Stimulated activated CD8-positive, alpha-beta memory T cell treated with anti-CD3 and anti-CD28 coated beads, Interleukin-12 subunit alpha, Interleukin-12 subunit beta, amount 100 ng/mL, for 4 hours (primary cell): Measurements from ENCODE around the gene THOC2.
"Not testable (repeated sequence)": the region's sequence is repeated elsewhere in the genome, so short reads cannot be mapped to it uniquely, and the experiment has no call there.

Source experiments
- DNase-seq: peaks from one replicate; pipeline ENCODE4 v3.0.0-alpha.2; 2020; ENCODE audit warnings: low read depth

Gene THOC2

DNA sequence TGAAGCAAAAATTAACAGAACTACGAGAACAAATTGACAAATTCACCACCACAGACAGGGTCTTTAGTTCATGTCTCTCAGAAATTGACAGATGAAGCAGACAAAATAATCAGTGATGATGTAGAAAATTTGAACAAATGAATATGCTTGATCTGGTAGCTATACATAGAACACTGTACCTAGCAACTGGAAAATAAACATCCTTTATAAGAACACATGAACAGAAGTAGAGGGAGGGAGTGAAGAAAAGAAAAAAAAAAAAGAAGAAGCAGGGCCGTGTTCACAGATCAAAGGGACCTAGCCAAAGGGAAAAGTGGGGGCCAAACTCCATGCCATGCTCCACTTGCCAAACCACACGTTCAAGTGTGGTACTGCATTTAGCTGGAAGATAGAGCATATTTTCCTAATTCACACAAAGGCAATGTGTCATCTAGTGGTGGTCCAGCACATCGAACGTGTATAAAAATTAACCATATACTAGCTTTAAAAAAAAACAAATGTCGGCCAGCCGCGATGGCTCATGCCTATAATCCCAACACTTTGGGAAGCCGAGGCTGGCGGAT is 5.6 kb upstream of the THOC2 start:
- no peak for DNase-seq

DNA sequence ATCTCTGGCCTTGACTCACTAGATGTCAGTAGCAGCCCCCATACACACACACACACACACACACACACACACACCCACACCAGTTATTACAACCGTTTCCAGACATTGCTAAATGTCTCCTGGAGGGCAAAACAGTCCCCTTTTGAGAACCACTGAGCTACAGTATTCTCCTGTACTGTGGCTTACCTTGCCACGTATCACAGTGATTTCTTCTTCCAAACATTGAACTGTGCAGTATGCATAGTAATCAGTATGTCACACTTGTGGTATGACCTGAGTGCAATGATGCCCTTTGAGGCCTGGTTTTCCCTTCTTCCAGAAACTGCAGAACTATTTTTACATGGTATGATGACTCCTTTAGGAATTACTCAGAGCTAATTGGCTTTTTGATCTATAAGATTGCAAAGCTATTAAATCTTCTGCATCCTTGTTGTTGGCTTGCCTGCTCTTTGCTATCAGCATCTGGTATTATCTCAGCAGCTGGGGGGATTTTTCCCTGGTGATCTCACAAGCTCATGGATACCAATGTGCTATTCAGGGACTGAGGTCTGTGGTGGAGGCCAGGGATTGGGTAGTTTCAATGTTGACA is 3.6 kb upstream of the THOC2 start:
- DNase-seq = no peak

GRCh38 chrX:123735137-123735536 is 2.3 kb upstream of the THOC2 start:
- not testable (repeated sequence) for DNase-seq

- not testable (repeated sequence) for DNase-seq
Observed at GRCh38 chrX:123734079-123734478, 1.2 kb upstream of the THOC2 start.

DNA sequence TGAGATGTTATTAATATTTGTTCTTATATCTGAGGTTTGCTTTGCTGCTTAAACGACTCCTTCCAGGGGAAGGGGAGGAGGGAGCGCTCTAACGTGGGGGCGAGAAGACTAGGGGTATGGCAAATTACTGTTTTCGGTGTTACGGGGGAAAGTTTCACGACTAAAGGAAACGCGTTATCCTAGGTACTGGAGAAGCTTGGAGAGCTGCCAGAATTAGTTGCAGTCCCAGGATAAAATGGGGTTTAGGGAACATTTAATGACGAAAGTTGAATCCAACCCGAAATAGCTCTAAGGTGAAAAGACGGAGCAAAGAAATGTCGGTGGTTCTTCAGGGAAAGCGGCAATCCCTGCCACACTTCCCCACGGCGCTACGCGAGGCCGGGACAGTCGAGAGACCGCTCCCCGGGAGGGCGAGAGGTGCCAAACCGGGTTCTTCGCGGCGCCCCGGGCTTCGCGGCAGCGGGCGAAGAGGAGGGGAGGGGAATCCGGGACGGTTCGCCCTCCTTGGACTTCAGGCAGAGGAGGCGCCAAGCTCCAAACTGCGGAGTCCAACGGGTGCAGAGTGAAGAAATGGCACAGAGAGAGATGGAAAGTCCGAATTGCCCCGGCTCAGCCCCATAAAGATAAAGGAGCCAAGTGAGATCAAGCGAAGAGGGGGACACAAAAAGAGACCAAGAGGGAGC is 724 bp downstream of the THOC2 start:
- no peak for DNase-seq

GRCh38 chrX:123731258-123731986 is 1.4 kb downstream of the THOC2 start:
- no peak for DNase-seq

- no peak for DNase-seq
Observed at GRCh38 chrX:123728554-123728953, 4.3 kb downstream of the THOC2 start.

DNA sequence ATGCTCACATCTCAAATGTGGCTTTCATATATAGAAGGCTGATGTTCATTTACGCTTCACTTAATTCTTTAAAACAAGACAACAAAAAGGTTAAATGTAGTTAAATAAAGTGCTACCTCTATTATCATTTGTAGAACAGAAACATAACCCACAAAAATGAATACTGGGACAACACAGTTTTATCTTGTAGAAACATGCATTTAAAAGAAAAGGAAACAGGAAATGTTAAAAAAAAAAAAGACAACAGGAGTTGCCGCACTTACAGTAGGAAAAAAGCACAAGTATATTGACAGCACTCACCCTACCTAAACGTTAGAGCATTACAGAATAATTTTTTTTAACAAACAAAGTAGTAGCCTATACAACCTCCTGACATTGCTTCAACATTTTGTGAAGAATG is 4.8 kb downstream of the THOC2 start:
- DNase-seq = no peak

- not testable (repeated sequence) for DNase-seq
Observed at GRCh38 chrX:123722193-123722592, 10.7 kb downstream of the THOC2 start.

DNA sequence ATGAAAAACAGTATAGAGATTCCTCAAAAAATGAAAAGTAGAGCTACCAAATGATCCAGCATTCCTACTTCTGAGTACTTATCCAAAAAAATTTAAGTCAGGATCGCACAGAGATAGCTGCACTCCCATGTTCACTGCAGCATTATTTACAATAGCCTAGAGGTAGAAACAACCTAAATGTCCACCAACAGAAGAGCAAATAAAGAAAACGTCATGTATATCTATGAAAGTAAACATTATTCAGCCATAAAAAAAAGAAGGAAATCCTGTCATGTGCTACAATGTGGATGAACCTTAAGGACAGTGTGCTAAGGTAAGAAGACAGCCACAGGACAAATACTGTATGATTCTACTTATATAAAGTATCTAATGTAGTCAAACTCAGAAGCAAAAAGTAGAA is 12.4 kb downstream of the THOC2 start:
- no peak for DNase-seq

DNA sequence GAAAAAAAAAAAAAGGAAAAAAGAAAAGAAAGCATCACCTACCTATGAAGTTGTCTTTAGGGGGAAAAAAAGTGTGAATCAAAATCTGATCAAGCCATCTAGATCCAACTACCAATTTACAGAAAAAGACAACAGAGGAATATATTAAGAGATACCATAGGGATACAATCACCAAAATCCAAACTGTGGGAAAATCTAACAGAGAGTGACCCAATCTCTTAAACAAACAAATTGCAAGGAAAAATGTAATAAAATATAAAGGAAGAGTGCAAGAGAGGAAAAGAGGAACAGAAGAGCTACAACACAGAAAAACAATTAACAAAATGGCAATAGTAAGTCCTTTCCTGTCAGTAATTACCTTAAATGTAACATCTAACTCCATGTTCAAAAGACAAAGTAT is 19.0 kb downstream of the THOC2 start:
- DNase-seq = no peak

DNA sequence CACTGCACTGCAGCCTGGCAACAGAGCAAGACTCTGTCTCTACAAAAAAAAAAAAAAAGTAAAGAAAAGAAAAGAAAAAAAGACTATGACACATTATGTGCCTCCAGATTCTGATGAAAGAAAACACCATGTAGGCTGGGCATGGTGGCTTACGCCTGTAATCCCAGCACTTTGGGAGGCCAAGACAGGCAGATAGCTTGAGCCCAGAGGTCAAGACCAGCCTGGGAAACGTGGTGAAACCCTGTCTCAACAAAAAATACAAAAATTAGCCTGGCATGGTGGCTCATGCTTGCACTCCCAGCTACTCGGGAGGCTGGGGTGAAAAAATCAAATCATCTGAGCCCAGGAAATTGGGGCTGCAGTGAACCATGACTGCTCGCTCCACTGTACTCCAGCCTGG is 19.4 kb downstream of the THOC2 start:
- no peak for DNase-seq

DNA sequence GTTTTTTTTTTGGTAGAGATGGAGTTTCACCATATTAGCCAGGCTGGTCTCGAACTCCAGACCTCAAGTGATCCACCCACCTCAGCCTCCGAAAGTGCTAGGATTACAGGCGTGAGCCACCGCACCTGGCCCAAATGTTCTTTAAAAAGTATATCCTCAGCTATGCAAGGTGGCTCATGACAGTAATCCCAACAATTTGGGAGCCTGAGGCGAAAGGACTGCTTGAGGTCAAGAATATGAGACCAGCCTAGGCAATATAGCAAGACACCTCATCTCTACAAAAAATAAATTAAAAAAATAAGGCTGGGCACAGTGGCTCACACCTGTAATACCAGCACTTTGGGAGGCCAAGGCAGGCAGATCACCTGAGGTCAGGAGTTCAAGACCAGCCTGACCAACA is 21.7 kb downstream of the THOC2 start:
- DNase-seq = not testable (repeated sequence)

- DNase-seq = no peak
Observed at GRCh38 chrX:123704781-123705180, 28.1 kb downstream of the THOC2 start.

- no peak for DNase-seq
Observed at GRCh38 chrX:123698979-123699520, 33.8 kb downstream of the THOC2 start.

- no peak for DNase-seq
Observed at GRCh38 chrX:123696334-123696733, 36.5 kb downstream of the THOC2 start.

DNA sequence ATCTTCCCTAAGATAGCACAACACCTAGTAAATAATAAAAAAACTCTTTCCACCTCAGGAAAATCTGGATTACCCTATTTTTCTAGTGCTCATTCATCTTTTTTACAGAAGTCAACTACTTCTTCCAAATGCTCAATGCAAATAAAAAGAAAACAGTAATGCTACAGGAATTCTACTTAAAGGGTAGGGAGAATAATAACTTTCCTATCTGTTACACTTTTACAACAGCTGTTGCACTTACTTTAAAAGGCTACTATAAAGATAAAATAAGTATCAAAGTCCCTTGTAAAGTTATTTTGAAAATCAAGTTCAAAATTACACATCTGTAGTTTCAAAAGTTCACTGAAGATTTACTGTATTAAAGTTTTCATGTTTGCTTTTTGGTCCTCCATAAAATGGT is 37.6 kb downstream of the THOC2 start:
- DNase-seq = no peak

- no peak for DNase-seq
Observed at GRCh38 chrX:123691776-123692175, 41.1 kb downstream of the THOC2 start.

- DNase-seq = no peak
Observed at GRCh38 chrX:123688524-123688923, 44.3 kb downstream of the THOC2 start.

DNA sequence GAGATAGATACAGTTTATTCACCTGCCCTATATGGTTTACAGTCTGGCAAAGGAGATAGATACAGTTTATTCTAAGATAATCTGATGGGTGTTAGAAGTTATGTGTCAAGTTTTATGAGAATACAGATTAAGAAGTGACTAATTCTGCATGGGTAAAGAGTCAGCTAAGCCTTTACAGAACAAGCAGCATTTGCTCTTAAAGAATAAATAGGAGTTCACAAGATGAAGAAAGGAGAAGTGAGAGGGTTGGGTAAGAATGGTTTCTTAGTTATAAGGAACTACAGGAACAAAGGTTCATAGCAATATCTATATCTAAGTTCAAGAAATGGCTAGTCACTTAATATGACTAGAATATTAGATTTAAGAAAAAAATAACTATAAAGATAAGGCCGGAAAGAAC is 47.6 kb downstream of the THOC2 start:
- DNase-seq = no peak

- no peak for DNase-seq
Observed at GRCh38 chrX:123682186-123682585, 50.7 kb downstream of the THOC2 start.

DNA sequence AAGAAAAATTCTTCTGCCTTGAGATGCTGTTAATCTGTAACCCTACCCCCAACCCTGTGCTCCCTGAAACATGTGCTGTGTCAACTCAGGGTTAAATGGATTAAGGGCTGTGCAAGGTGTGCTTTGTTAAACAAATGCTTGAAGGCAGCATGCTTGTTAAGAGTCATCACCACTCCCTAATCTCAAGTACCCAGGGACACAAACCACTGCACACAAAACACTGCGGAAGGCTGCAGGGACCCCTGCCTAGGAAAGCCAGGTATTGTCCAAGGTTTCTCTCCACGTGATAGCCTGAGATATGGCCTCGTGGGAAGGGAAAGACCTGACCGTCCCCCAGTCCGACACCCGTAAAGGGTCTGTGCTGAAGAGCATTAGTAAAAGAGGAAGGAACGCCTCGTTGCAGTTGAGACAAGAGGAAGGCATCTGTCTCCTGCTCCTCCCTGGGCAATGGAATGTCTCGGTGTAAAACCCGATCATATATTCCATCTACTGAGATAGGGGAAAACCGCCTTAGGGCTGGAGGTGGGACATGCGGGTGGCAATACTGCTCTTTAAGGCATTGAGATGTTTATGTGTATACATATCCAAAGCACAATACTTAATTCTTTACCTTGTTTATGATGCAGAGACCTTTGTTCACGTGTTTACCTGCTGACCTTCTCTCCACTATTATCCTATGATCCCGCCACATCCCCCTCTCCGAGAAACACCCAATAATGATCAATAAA is 53.0 kb downstream of the THOC2 start:
- not testable (repeated sequence) for DNase-seq
